HepG2 (cell line): ENCODE data around the gene GINS3. TPM values are rescaled to one million over a fixed set of nuclear protein-coding genes. Genes with fewer than 3 reads are reported as not detected.

Experiments
- ATM ChIP-seq: fragments of 450-650 bp; IDR thresholded peaks from 2 replicates; pipeline ENCODE4 v1.7.1; 2017; ENCODE audit warnings: mild to moderate bottlenecking, borderline replicate concordance
- CEBPG ChIP-seq: IDR thresholded peaks from 2 replicates; pipeline ENCODE4 v1.6.1; 2016
- ELF3 ChIP-seq: IDR thresholded peaks from 2 replicates; pipeline ENCODE4 v1.6.1; 2016; ENCODE audit warnings: missing genetic modification reagents, missing compliant biosample characterization
- GMEB2 ChIP-seq: IDR thresholded peaks from 2 replicates; pipeline ENCODE4 v1.6.1; 2016; ENCODE audit warnings: missing biosample characterization, missing genetic modification reagents, low read depth
- NAIF1 ChIP-seq: sonication (generic); formaldehyde crosslinking; IDR thresholded peaks from 2 replicates; pipeline ENCODE4 v1.5.0; 2020; ENCODE audit warnings: mild to moderate bottlenecking, missing genetic modification reagents, borderline replicate concordance
- PLSCR1 ChIP-seq: sonication (generic); formaldehyde crosslinking; IDR thresholded peaks from 2 replicates; pipeline ENCODE4 v1.5.0; 2020; ENCODE audit warnings: missing genetic modification reagents, mild to moderate bottlenecking, borderline replicate concordance
- POGZ ChIP-seq: sonication (generic); formaldehyde crosslinking; IDR thresholded peaks from 2 replicates; pipeline ENCODE4 v1.4.0; 2020; ENCODE audit warnings: mild to moderate bottlenecking, missing genetic modification reagents
- SYNCRIP ChIP-seq: fragments of 200-400 bp; formaldehyde crosslinking; IDR thresholded peaks from 2 replicates; pipeline ENCODE4 v1.6.1; 2018; ENCODE audit warnings: mild to moderate bottlenecking, low read depth, low read length; ENCODE audit not compliant: insufficient read depth
- ZFP90 ChIP-seq: sonication (generic); formaldehyde crosslinking; IDR thresholded peaks from 2 replicates; pipeline ENCODE4 v1.8.0; 2022; ENCODE audit warnings: missing genetic modification reagents, mild to moderate bottlenecking, inconsistent platforms, borderline replicate concordance
- ZNF180 ChIP-seq: sonication (generic); formaldehyde crosslinking; IDR thresholded peaks from 2 replicates; pipeline ENCODE4 v1.4.0; 2020; ENCODE audit warnings: low read depth, missing genetic modification reagents, borderline replicate concordance
- ZNF3 ChIP-seq: IDR thresholded peaks from 2 replicates; pipeline ENCODE4 v1.7.0; 2017; ENCODE audit warnings: inconsistent platforms
- ZNF556 ChIP-seq: sonication (generic); formaldehyde crosslinking; IDR thresholded peaks from 2 replicates; pipeline ENCODE4 v1.4.0; 2020; ENCODE audit warnings: mild to moderate bottlenecking, missing genetic modification reagents, borderline replicate concordance
- ZNF569 ChIP-seq: sonication (generic); formaldehyde crosslinking; IDR thresholded peaks from 2 replicates; pipeline ENCODE4 v1.5.0; 2020; ENCODE audit warnings: mild to moderate bottlenecking, missing genetic modification reagents, moderate library complexity, borderline replicate concordance
- ZNF609 ChIP-seq: sonication (generic); formaldehyde crosslinking; IDR thresholded peaks from 2 replicates; pipeline ENCODE4 v1.4.0; 2020; ENCODE audit warnings: mild to moderate bottlenecking, missing genetic modification reagents, borderline replicate concordance
- ZNF639 ChIP-seq: conservative IDR thresholded peaks from 2 replicates; pipeline ENCODE4 v1.6.1; 2018; ENCODE audit warnings: missing genetic modification reagents
- ZNF761 ChIP-seq: sonication (generic); formaldehyde crosslinking; conservative IDR thresholded peaks from 2 replicates; pipeline ENCODE4 v1.4.0; 2020; ENCODE audit warnings: mild to moderate bottlenecking, missing genetic modification reagents
- ZNF777 ChIP-seq: sonication (generic); formaldehyde crosslinking; IDR thresholded peaks from 2 replicates; pipeline ENCODE4 v1.4.0; 2020; ENCODE audit warnings: missing genetic modification reagents
- ZNF841 ChIP-seq: sonication (generic); formaldehyde crosslinking; IDR thresholded peaks from 2 replicates; pipeline ENCODE4 v1.8.1; 2023; ENCODE audit warnings: missing genetic modification reagents, borderline replicate concordance
- polyA plus RNA-seq, 8 experiments: library from polyadenylated mRNA; depleted of rRNA in 3 of 8; stranded (reverse) in 7 of 8; unstranded in 1 of 8; fragments of >200 nt; fragmentation: Illumina TruSeq in 4 of 8; extraction: Trizol in 4 of 8; gene quantifications; 2 replicates each; pipeline versions ENCODE4 v1.2.1 to v1.2.3, GENCODE V29; 2011 to 2016; ENCODE audit warnings: low read depth in 4 of 8, missing spikeins in 1 of 8, mixed read lengths in 1 of 8; ENCODE audit not compliant: insufficient read depth in 1 of 8
- total RNA-seq, 5 experiments: library from RNA; depleted of rRNA; stranded (reverse); fragments of >200 nt; fragmentation: Illumina TruSeq; extraction: Trizol; gene quantifications; 2 replicates each; pipeline ENCODE4 v1.2.3, GENCODE V29; 2016; ENCODE audit warnings: low read depth in 1 of 5

Gene GINS3
- total and polyA plus RNA-seq, 2 of the 13 experiments (the other 11 are each of a cell fraction or from before 2014, with no cell fraction given) = 6.5 to 19.3 TPM

- TF ChIP-seq ZNF609 = peak; percentile 49; the same call in 1 of the 2 replicates
- no peak; the same call in 1 of the 2 replicates for TF ChIP-seq ZFP90 (CRISPR knock-in tag)
- peak; percentile 37 for TF ChIP-seq CEBPG (CRISPR knock-in tag)
- peak; percentile 91 for TF ChIP-seq ZNF841 (CRISPR knock-in tag)
- TF ChIP-seq GMEB2 (CRISPR knock-in tag) = peak; percentile 70
- TF ChIP-seq ZNF777 (CRISPR knock-in tag) = no peak
- TF ChIP-seq ELF3 (CRISPR knock-in tag) = peak; percentile 65
- TF ChIP-seq ATM = no peak
- TF ChIP-seq PLSCR1 (CRISPR knock-in tag) = no peak
- TF ChIP-seq SYNCRIP = no peak
- no peak for TF ChIP-seq ZNF761 (CRISPR knock-in tag)
- 0 out of 2 replicates have a peak, but pooled peaks have one; percentile 71 for TF ChIP-seq ZNF556
- peak; percentile 85 for TF ChIP-seq POGZ
- TF ChIP-seq ZNF639 (CRISPR knock-in tag) = peak; percentile 96
- TF ChIP-seq ZNF569 (CRISPR knock-in tag) = 0 out of 2 replicates have a peak, but pooled peaks have one; percentile 90
- TF ChIP-seq ZNF3 (CRISPR knock-in tag) = no peak
- no peak for TF ChIP-seq ZNF180 (CRISPR knock-in tag)
- no peak; the same call in 1 of the 2 replicates for TF ChIP-seq NAIF1 (CRISPR knock-in tag)
These were observed at the start of gene GINS3 (continued) for GRCh38 chr16:58392215-58393137.
